ENCODE data around the gene ARFGAP1.

ARFGAP1 gene

GRCh38 chr20:63295846-63296245, 23.2 kb downstream of the ARFGAP1 start:
- Histone ChIP-seq H3K4me3 (ENCODE audit: low read length, poor library complexity, severe bottlenecking) (no peak overlapping the region), H3K36me3 (ENCODE audit: insufficient read depth, low read length) (no peaks in the 10 kb centered on the region), H2AFZ (ENCODE audit: low read length) (no peak overlapping the region), H3F3A (ENCODE audit: low read depth) (no peaks in the 10 kb centered on the region), H3K4me1 (ENCODE audit: insufficient read depth, low read length, poor library complexity, severe bottlenecking) (no peaks in the 10 kb centered on the region), H3K79me2 (ENCODE audit: insufficient read depth, low read length) (no peaks in the 10 kb centered on the region), H4K20me1 (ENCODE audit: insufficient read depth, low read length, poor library complexity, severe bottlenecking) (no peaks in the 10 kb centered on the region), H3K27me3 (ENCODE audit: insufficient read depth, low read length, poor library complexity, severe bottlenecking) (no peaks in the 10 kb centered on the region), H3K9me3 (ENCODE audit: insufficient read depth, low read depth, low read length) (no peaks in the 10 kb centered on the region), H3K9ac (ENCODE audit: low read depth, low read length, poor library complexity, severe bottlenecking) (no peak overlapping the region), H3K4me2 (ENCODE audit: low read depth, low read length, poor library complexity, severe bottlenecking) (no peak overlapping the region), H3K9me2 (replicated peaks; ENCODE audit: low read depth, low read length) (no peaks in the 10 kb centered on the region)
- no peak for TF ChIP-seq EZH2phosphoT487 (IDR thresholded peaks at IDR 0.05; ENCODE audit: borderline replicate concordance)

GRCh38 chr20:63296531-63297299, 24.1 kb downstream of the ARFGAP1 start:
- H3K4me1 ChIP-seq (ENCODE audit: insufficient read depth, low read length, poor library complexity, severe bottlenecking) = no peaks in the 10 kb centered on the region
- no peaks in the 10 kb centered on the region for H3K9me3 ChIP-seq (ENCODE audit: insufficient read depth, low read depth, low read length)
- no peaks in the 10 kb centered on the region for H3K9me2 ChIP-seq (replicated peaks; ENCODE audit: low read depth, low read length)
- H3F3A ChIP-seq (ENCODE audit: low read depth) = no peaks in the 10 kb centered on the region
- H3K36me3 ChIP-seq (ENCODE audit: insufficient read depth, low read length) = no peaks in the 10 kb centered on the region
- H2AFZ ChIP-seq (ENCODE audit: low read length) = no peak overlapping the region
- H3K79me2 ChIP-seq (ENCODE audit: insufficient read depth, low read length) = no peaks in the 10 kb centered on the region
- H3K9ac ChIP-seq (ENCODE audit: low read depth, low read length, poor library complexity, severe bottlenecking) = no peak overlapping the region
- H4K20me1 ChIP-seq (ENCODE audit: insufficient read depth, low read length, poor library complexity, severe bottlenecking) = no peaks in the 10 kb centered on the region
- TF ChIP-seq CTCF (conservative IDR thresholded peaks at IDR 0.05; ENCODE audit: low read length) = no peak
- TF ChIP-seq EZH2phosphoT487 (IDR thresholded peaks at IDR 0.05; ENCODE audit: borderline replicate concordance) = no peak
- no peak overlapping the region for H3K4me3 ChIP-seq (ENCODE audit: low read length, poor library complexity, severe bottlenecking)
- H3K4me2 ChIP-seq (ENCODE audit: low read depth, low read length, poor library complexity, severe bottlenecking) = no peak overlapping the region
- no peaks in the 10 kb centered on the region for H3K27me3 ChIP-seq (ENCODE audit: insufficient read depth, low read length, poor library complexity, severe bottlenecking)

- H3K4me2 ChIP-seq (ENCODE audit: low read depth, low read length, poor library complexity, severe bottlenecking) = no peak overlapping the region
- H3K9me2 ChIP-seq (replicated peaks; ENCODE audit: low read depth, low read length) = no peaks in the 10 kb centered on the region
- no peaks in the 10 kb centered on the region for H3K27me3 ChIP-seq (ENCODE audit: insufficient read depth, low read length, poor library complexity, severe bottlenecking)
- H3K9ac ChIP-seq (ENCODE audit: low read depth, low read length, poor library complexity, severe bottlenecking) = no peak overlapping the region
- H3K4me1 ChIP-seq (ENCODE audit: insufficient read depth, low read length, poor library complexity, severe bottlenecking) = no peaks in the 10 kb centered on the region
- H3F3A ChIP-seq (ENCODE audit: low read depth) = no peaks in the 10 kb centered on the region
- no peaks in the 10 kb centered on the region for H3K79me2 ChIP-seq (ENCODE audit: insufficient read depth, low read length)
- no peaks in the 10 kb centered on the region for H3K36me3 ChIP-seq (ENCODE audit: insufficient read depth, low read length)
- no peaks in the 10 kb centered on the region for H3K9me3 ChIP-seq (ENCODE audit: insufficient read depth, low read depth, low read length)
- no peaks in the 10 kb centered on the region for H4K20me1 ChIP-seq (ENCODE audit: insufficient read depth, low read length, poor library complexity, severe bottlenecking)
- H3K4me3 ChIP-seq (ENCODE audit: low read length, poor library complexity, severe bottlenecking) = no peak overlapping the region
- H2AFZ ChIP-seq (ENCODE audit: low read length) = no peak overlapping the region
- TF ChIP-seq EZH2phosphoT487 (IDR thresholded peaks at IDR 0.05; ENCODE audit: borderline replicate concordance) (no peak), CTCF (conservative IDR thresholded peaks at IDR 0.05; ENCODE audit: low read length) (no peak)
Measured at GRCh38 chr20:63297371-63297781, 24.8 kb downstream of the ARFGAP1 start.
